OCI-LY7 (cell line): ENCODE measurements around the gene POLR2E.

Experiments used
- EZH2phosphoT487 ChIP-seq: fragments of 200-600 bp; sonication (generic); IDR thresholded peaks from 2 replicates; pipeline ENCODE4 v1.6.1; 2018; ENCODE audit warnings: low read depth, borderline replicate concordance, mild to moderate bottlenecking, mixed run types, antibody characterized with exemption, low read length, moderate library complexity, mixed read lengths
- TF ChIP-seq, protein P1 (sequence below): fragments of 200-600 bp; sonication (generic); conservative IDR thresholded peaks from 2 replicates; pipeline ENCODE4 v1.5.1; 2014; ENCODE audit warnings: mild to moderate bottlenecking, antibody characterized with exemption, low read length, moderate library complexity, mixed read lengths

DNA sequence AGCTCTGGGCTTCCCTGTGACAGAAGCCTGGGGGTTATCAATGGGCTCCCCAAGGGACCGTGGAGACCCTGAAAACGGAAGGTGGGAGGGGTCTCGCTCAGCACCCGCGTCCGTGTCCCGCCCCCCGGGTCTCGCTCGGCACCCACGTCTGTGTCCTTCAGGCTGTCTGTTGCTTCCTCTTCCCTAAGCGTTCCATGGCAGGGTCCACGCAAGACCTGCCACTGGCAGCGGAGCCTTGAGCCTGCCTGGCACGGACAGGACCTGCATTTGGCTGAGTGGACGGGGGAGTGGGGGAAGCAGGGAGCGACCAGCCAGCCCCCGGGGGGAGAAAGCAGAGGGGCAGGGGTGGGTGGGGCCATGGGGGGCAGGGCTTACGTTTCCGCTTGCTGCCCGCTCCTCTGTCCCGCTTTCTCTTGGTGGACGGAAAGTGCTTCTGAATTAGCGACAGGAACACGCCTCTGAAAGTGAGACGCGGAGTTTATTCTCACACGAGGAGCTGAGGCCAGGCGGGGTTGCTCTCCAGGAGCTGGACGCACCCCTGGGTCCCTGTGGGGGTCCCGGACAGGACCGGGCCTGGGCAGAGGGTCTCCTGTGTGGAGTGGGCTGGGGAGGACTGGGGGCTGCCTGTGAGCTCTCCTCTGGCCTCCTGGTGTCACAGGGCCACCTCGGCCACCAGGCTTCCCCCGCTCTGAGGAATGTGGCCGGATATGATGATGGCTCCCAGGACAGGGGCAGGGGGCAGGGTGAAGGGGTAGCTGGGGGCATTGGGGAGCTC lies 20.7 kb upstream of the POLR2E start:
- TF ChIP-seq, protein P1, sequence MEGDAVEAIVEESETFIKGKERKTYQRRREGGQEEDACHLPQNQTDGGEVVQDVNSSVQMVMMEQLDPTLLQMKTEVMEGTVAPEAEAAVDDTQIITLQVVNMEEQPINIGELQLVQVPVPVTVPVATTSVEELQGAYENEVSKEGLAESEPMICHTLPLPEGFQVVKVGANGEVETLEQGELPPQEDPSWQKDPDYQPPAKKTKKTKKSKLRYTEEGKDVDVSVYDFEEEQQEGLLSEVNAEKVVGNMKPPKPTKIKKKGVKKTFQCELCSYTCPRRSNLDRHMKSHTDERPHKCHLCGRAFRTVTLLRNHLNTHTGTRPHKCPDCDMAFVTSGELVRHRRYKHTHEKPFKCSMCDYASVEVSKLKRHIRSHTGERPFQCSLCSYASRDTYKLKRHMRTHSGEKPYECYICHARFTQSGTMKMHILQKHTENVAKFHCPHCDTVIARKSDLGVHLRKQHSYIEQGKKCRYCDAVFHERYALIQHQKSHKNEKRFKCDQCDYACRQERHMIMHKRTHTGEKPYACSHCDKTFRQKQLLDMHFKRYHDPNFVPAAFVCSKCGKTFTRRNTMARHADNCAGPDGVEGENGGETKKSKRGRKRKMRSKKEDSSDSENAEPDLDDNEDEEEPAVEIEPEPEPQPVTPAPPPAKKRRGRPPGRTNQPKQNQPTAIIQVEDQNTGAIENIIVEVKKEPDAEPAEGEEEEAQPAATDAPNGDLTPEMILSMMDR = no peak
- no peak for TF ChIP-seq EZH2phosphoT487
